PC-9 (cell line): ENCODE results near the gene RNF6. TPM values are rescaled to one million over a fixed set of nuclear protein-coding genes. Genes with fewer than 3 reads are reported as not detected.

Experiments
- BruUV-seq: library from RNA; stranded (reverse); fragments of 400-500 nt; replicated peaks from 2 replicates; lab custom pipeline; 2021; lab: Mats Ljungman, UMichigan
- CTCF ChIA-PET: fragments of 300-600 bp; sonication (Branson Sonifier 250); formaldehyde crosslinking; loops from one replicate; lab custom pipeline; 2022; ENCODE audit warnings: antibody characterized with exemption; lab: Charles Lee
- POLR2A ChIA-PET: fragments of 300-600 bp; sonication (Branson Sonifier 250); formaldehyde crosslinking; loops from one replicate; lab custom pipeline; 2022; ENCODE audit warnings: antibody characterized with exemption; ENCODE audit not compliant: unreplicated experiment; lab: Charles Lee
- DNase-seq, 2 experiments: peaks; one replicate each; pipeline versions ENCODE4 v3.0.0 to v3.0.0-alpha.2; 2015 to 2022; ENCODE audit warnings: mixed read lengths in 1 of 2
- H2AFZ ChIP-seq: fragments of 200-600 bp; sonication (generic); 2 replicates; pipeline ENCODE4 v1.8.1; 2017; ENCODE audit warnings: antibody characterized with exemption
- H3F3A ChIP-seq: fragments of 200-600 bp; sonication (generic); 2 replicates; pipeline ENCODE4 v1.8.1; 2017; ENCODE audit warnings: antibody characterized with exemption, mild to moderate bottlenecking, low read depth; ENCODE audit not compliant: insufficient read depth
- H3K27ac ChIP-seq: fragments of 200-600 bp; sonication (generic); 2 replicates; pipeline ENCODE4 v1.6.1; 2016; ENCODE audit warnings: mixed run types
- H3K27me3 ChIP-seq: fragments of 200-600 bp; sonication (generic); 2 replicates; pipeline ENCODE4 v1.6.1; 2016; ENCODE audit warnings: low read depth, mixed run types; ENCODE audit not compliant: insufficient read depth
- H3K36me3 ChIP-seq: fragments of 200-600 bp; sonication (generic); 2 replicates; pipeline ENCODE4 v1.6.1; 2016; ENCODE audit warnings: low read depth, mixed run types
- H3K4me1 ChIP-seq: fragments of 200-600 bp; sonication (generic); replicated peaks from 2 replicates; pipeline ENCODE4 v1.6.1; 2016; ENCODE audit warnings: mixed run types; ENCODE audit not compliant: insufficient read depth
- H3K4me2 ChIP-seq: fragments of 200-600 bp; sonication (generic); 2 replicates; pipeline ENCODE4 v1.6.1; 2017; ENCODE audit warnings: mixed run types
- H3K4me3 ChIP-seq: fragments of 200-600 bp; sonication (generic); 2 replicates; pipeline ENCODE4 v1.6.1; 2016; ENCODE audit warnings: mixed run types
- H3K79me2 ChIP-seq: fragments of 200-600 bp; sonication (generic); 2 replicates; pipeline ENCODE4 v1.6.1; 2017; ENCODE audit warnings: low read depth, mixed run types
- H3K9me2 ChIP-seq: fragments of 200-600 bp; sonication (generic); 2 replicates; pipeline ENCODE4 v1.8.1; 2017; ENCODE audit warnings: mild to moderate bottlenecking; ENCODE audit not compliant: insufficient read depth
- H3K9me3 ChIP-seq: fragments of 200-600 bp; sonication (generic); 2 replicates; pipeline ENCODE4 v1.8.1; 2016; ENCODE audit warnings: low read depth; ENCODE audit not compliant: insufficient read depth
- H4K20me1 ChIP-seq: fragments of 200-600 bp; sonication (generic); 2 replicates; pipeline ENCODE4 v1.8.1; 2017; ENCODE audit not compliant: insufficient read depth
- CTCF ChIP-seq: fragments of 200-600 bp; sonication (generic); conservative IDR thresholded peaks from 2 replicates; pipeline ENCODE4 v1.6.1; 2017; ENCODE audit warnings: mixed run types, antibody characterized with exemption, mild to moderate bottlenecking, moderate library complexity
- EZH2 ChIP-seq: fragments of 200-600 bp; sonication (generic); IDR thresholded peaks from 2 replicates; pipeline ENCODE4 v1.8.0; 2017; ENCODE audit warnings: antibody characterized with exemption, low read depth
- intact Hi-C: fragments of 100-400 bp; cut with micrococcal nuclease; formaldehyde crosslinking; loops from one replicate; pipeline ENCODE4 v1.10.0; 2022; ENCODE audit not compliant: unreplicated experiment
- total RNA-seq: library from RNA; stranded (reverse); gene quantifications from 2 replicates; pipeline ENCODE4 v1.2.3, GENCODE V29; 2021

RNF6 gene
- total RNA-seq, 1 experiment from 2014 or later = 30.3 TPM

GRCh38 chr13:26246154-26246553 is 24.0 kb upstream of the RNF6 start:
- Histone ChIP-seq H3K9me2 (no peaks in the 10 kb centered on the region), H3K79me2 (no peaks in the 10 kb centered on the region), H3K27ac (no peak overlapping the region), H4K20me1 (no peaks in the 10 kb centered on the region), H3K9me3 (peaks cover 7% of the 10 kb centered on the region; the same call in 1 of the 2 replicates), H3K36me3 (no peaks in the 10 kb centered on the region), H3K4me1 (no peaks in the 10 kb centered on the region), H3K4me3 (no peak overlapping the region), H3F3A (no peaks in the 10 kb centered on the region), H3K27me3 (peaks cover 19% of the 10 kb centered on the region), H2AFZ (no peak overlapping the region), H3K4me2 (no peak overlapping the region)
- ChIA-PET CTCF (no interaction called here), POLR2A (no interaction called here)
- TF ChIP-seq CTCF = no peak
- no peak for TF ChIP-seq EZH2
- intact Hi-C loops = no loop called here
- no TSS peak for BruUV-seq
- no peak for DNase-seq

- POLR2A ChIA-PET = no interaction called here
- H3K9me2 ChIP-seq = no peaks in the 10 kb centered on the region
- CTCF ChIA-PET = no interaction called here
These were observed 14.2 kb upstream of the RNF6 start for GRCh38 chr13:26236296-26236695.

GRCh38 chr13:26230703-26231102 is 8.6 kb upstream of the RNF6 start:
- Histone ChIP-seq H3K9me2 (no peaks in the 10 kb centered on the region), H3K4me1 (no peaks in the 10 kb centered on the region), H3K36me3 (no peaks in the 10 kb centered on the region), H2AFZ (no peak overlapping the region), H3K79me2 (no peaks in the 10 kb centered on the region), H3K9me3 (no peaks in the 10 kb centered on the region), H4K20me1 (no peaks in the 10 kb centered on the region), H3K27me3 (peaks cover 3% of the 10 kb centered on the region; the same call in 1 of the 2 replicates), H3K27ac (no peak overlapping the region), H3K4me3 (no peak overlapping the region), H3K4me2 (no peak overlapping the region), H3F3A (no peaks in the 10 kb centered on the region)
- ChIA-PET CTCF (no interaction called here), POLR2A (no interaction called here)
- DNase-seq = no peak
- no peak for TF ChIP-seq EZH2
- TF ChIP-seq CTCF = no peak
- intact Hi-C loops = no loop called here
- no TSS peak for BruUV-seq

More at GRCh38 chr13:26236296-26236695, 14.2 kb upstream of the RNF6 start:
- Histone ChIP-seq H3K36me3 (no peaks in the 10 kb centered on the region), H3K79me2 (no peaks in the 10 kb centered on the region), H2AFZ (no peak overlapping the region), H3F3A (no peaks in the 10 kb centered on the region), H3K4me2 (no peak overlapping the region), H3K9me3 (no peaks in the 10 kb centered on the region), H3K27me3 (peaks cover 13% of the 10 kb centered on the region; the same call in 1 of the 2 replicates), H4K20me1 (no peaks in the 10 kb centered on the region), H3K27ac (no peak overlapping the region), H3K4me1 (no peaks in the 10 kb centered on the region), H3K4me3 (no peak overlapping the region)
- no peak for DNase-seq
- no TSS peak for BruUV-seq
- TF ChIP-seq EZH2 (no peak), CTCF (no peak)
- intact Hi-C loops = no loop called here
